HepG2 (cell line): ENCODE results near the gene RTN3. TPM values are rescaled to one million over a fixed set of nuclear protein-coding genes. Genes with fewer than 3 reads are reported as not detected.

Experiments used
- AKNA ChIP-seq: sonication (generic); formaldehyde crosslinking; IDR thresholded peaks from 2 replicates; pipeline ENCODE4 v1.4.0; 2020; ENCODE audit warnings: missing genetic modification reagents, borderline replicate concordance
- BCL6 ChIP-seq: IDR thresholded peaks from 2 replicates; pipeline ENCODE4 v1.6.1; 2016; ENCODE audit warnings: missing genetic modification reagents, missing compliant biosample characterization
- BORCS8-MEF2B ChIP-seq: sonication (generic); formaldehyde crosslinking; IDR thresholded peaks from 2 replicates; pipeline ENCODE4 v1.8.0; 2022; ENCODE audit warnings: mild to moderate bottlenecking, missing genetic modification reagents
- FOXK1 ChIP-seq: sonication (generic); formaldehyde crosslinking; IDR thresholded peaks from 2 replicates; pipeline ENCODE4 v1.4.0; 2020; ENCODE audit warnings: low read depth, missing genetic modification reagents, borderline replicate concordance
- FUBP1 ChIP-seq: sonication (generic); formaldehyde crosslinking; IDR thresholded peaks from 2 replicates; pipeline ENCODE4 v1.5.1; 2020; ENCODE audit warnings: missing genetic modification reagents, mild to moderate bottlenecking, borderline replicate concordance
- HOXA3 ChIP-seq: sonication (generic); formaldehyde crosslinking; IDR thresholded peaks from 2 replicates; pipeline ENCODE4 v1.5.0; 2020; ENCODE audit warnings: missing genetic modification reagents
- IKZF4 ChIP-seq: sonication (generic); formaldehyde crosslinking; IDR thresholded peaks from 2 replicates; pipeline ENCODE4 v1.5.1; 2020; ENCODE audit warnings: borderline replicate concordance, mild to moderate bottlenecking, low read depth, missing genetic modification reagents; ENCODE audit errors: not compliant biosample characterization
- IRF2 ChIP-seq: IDR thresholded peaks from 2 replicates; pipeline ENCODE4 v1.6.1; 2018; ENCODE audit warnings: missing genetic modification reagents, missing compliant biosample characterization
- MATR3 ChIP-seq: sonication (generic); formaldehyde crosslinking; IDR thresholded peaks from 2 replicates; pipeline ENCODE4 v1.4.0; 2020; ENCODE audit warnings: missing genetic modification reagents
- TP53 ChIP-seq: sonication (generic); formaldehyde crosslinking; conservative IDR thresholded peaks from 2 replicates; pipeline ENCODE4 v1.4.0; 2020; ENCODE audit warnings: missing genetic modification reagents
- ZNF24 ChIP-seq: fragments of 450-650 bp; IDR thresholded peaks from 2 replicates; pipeline ENCODE4 v1.6.1; 2017; ENCODE audit warnings: antibody characterized with exemption, mild to moderate bottlenecking
- ZNF281 ChIP-seq: sonication (generic); formaldehyde crosslinking; IDR thresholded peaks from 2 replicates; pipeline ENCODE4 v1.4.0; 2020; ENCODE audit warnings: missing genetic modification reagents, borderline replicate concordance
- ZNF605 ChIP-seq: sonication (generic); formaldehyde crosslinking; IDR thresholded peaks from 2 replicates; pipeline ENCODE4 v1.8.0; 2022; ENCODE audit warnings: mild to moderate bottlenecking, missing genetic modification reagents
- ZNF841 ChIP-seq: sonication (generic); formaldehyde crosslinking; IDR thresholded peaks from 2 replicates; pipeline ENCODE4 v1.8.1; 2023; ENCODE audit warnings: missing genetic modification reagents, borderline replicate concordance
- polyA plus RNA-seq, 8 experiments: library from polyadenylated mRNA; depleted of rRNA in 3 of 8; stranded (reverse) in 7 of 8; unstranded in 1 of 8; fragments of >200 nt; fragmentation: Illumina TruSeq in 4 of 8; extraction: Trizol in 4 of 8; gene quantifications; 2 replicates each; pipeline versions ENCODE4 v1.2.1 to v1.2.3, GENCODE V29; 2011 to 2016; ENCODE audit warnings: low read depth in 4 of 8, missing spikeins in 1 of 8, mixed read lengths in 1 of 8; ENCODE audit not compliant: insufficient read depth in 1 of 8
- total RNA-seq, 5 experiments: library from RNA; depleted of rRNA; stranded (reverse); fragments of >200 nt; fragmentation: Illumina TruSeq; extraction: Trizol; gene quantifications; 2 replicates each; pipeline ENCODE4 v1.2.3, GENCODE V29; 2016; ENCODE audit warnings: low read depth in 1 of 5
- TF ChIP-seq, protein P1 (sequence below): sonication (generic); formaldehyde crosslinking; IDR thresholded peaks from 2 replicates; pipeline ENCODE4 v1.9.0; 2021; ENCODE audit warnings: missing genetic modification reagents, mild to moderate bottlenecking, borderline replicate concordance
- TF ChIP-seq, protein P2 (sequence below): sonication (generic); formaldehyde crosslinking; conservative IDR thresholded peaks from 2 replicates; pipeline ENCODE4 v1.5.0; 2020; ENCODE audit warnings: missing genetic modification reagents

Gene RTN3
- total and polyA plus RNA-seq, 2 of the 13 experiments (the other 11 are each of a cell fraction or from before 2014, with no cell fraction given), result 32.2 to 41.1 TPM

GRCh38 chr11:63681321-63682065 is at the start of gene RTN3 (continued):
- TF ChIP-seq MATR3 (CRISPR knock-in tag) (no peak), IRF2 (0 out of 2 replicates have a peak, but pooled peaks have one; percentile 33), AKNA (CRISPR knock-in tag) (no peak), FOXK1 (CRISPR knock-in tag) (peak; percentile 25; the same call in 1 of the 2 replicates), ZNF24 (no peak), ZNF841 (CRISPR knock-in tag) (no peak), ZNF605 (CRISPR knock-in tag) (peak; percentile 89), FUBP1 (CRISPR knock-in tag) (no peak), HOXA3 (no peak; the same call in 1 of the 2 replicates), TP53 (CRISPR knock-in tag) (0 out of 2 replicates have a peak, but pooled peaks have one; percentile 60), IKZF4 (CRISPR knock-in tag) (no peak), ZNF281 (CRISPR knock-in tag) (peak; percentile 39; the same call in 1 of the 2 replicates), BORCS8-MEF2B (CRISPR knock-in tag) (no peak), BCL6 (CRISPR knock-in tag) (no peak)
- TF ChIP-seq, protein P1, sequence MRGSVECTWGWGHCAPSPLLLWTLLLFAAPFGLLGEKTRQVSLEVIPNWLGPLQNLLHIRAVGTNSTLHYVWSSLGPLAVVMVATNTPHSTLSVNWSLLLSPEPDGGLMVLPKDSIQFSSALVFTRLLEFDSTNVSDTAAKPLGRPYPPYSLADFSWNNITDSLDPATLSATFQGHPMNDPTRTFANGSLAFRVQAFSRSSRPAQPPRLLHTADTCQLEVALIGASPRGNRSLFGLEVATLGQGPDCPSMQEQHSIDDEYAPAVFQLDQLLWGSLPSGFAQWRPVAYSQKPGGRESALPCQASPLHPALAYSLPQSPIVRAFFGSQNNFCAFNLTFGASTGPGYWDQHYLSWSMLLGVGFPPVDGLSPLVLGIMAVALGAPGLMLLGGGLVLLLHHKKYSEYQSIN (CRISPR knock-in tag), result no peak
- TF ChIP-seq, protein P2, sequence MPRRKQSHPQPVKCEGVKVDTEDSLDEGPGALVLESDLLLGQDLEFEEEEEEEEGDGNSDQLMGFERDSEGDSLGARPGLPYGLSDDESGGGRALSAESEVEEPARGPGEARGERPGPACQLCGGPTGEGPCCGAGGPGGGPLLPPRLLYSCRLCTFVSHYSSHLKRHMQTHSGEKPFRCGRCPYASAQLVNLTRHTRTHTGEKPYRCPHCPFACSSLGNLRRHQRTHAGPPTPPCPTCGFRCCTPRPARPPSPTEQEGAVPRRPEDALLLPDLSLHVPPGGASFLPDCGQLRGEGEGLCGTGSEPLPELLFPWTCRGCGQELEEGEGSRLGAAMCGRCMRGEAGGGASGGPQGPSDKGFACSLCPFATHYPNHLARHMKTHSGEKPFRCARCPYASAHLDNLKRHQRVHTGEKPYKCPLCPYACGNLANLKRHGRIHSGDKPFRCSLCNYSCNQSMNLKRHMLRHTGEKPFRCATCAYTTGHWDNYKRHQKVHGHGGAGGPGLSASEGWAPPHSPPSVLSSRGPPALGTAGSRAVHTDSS (CRISPR knock-in tag), result no peak
